Measurements from ENCODE around the gene TSPAN18.

Gene TSPAN18

GRCh38 chr11:44727114-44727372 lies 281 bp downstream of the TSPAN18 start:
- Mint-ChIP-seq H3K36me3 (ENCODE audit: low read depth) (no peaks in the 10 kb centered on the region), H3K27me3 (peaks cover 28% of the 10 kb centered on the region), H3K4me1 (ENCODE audit: low read depth) (peaks cover 47% of the 10 kb centered on the region), H3K9me3 (no peaks in the 10 kb centered on the region), H3K27ac (no peak overlapping the region), H3K4me3 (no peak overlapping the region)

DNA sequence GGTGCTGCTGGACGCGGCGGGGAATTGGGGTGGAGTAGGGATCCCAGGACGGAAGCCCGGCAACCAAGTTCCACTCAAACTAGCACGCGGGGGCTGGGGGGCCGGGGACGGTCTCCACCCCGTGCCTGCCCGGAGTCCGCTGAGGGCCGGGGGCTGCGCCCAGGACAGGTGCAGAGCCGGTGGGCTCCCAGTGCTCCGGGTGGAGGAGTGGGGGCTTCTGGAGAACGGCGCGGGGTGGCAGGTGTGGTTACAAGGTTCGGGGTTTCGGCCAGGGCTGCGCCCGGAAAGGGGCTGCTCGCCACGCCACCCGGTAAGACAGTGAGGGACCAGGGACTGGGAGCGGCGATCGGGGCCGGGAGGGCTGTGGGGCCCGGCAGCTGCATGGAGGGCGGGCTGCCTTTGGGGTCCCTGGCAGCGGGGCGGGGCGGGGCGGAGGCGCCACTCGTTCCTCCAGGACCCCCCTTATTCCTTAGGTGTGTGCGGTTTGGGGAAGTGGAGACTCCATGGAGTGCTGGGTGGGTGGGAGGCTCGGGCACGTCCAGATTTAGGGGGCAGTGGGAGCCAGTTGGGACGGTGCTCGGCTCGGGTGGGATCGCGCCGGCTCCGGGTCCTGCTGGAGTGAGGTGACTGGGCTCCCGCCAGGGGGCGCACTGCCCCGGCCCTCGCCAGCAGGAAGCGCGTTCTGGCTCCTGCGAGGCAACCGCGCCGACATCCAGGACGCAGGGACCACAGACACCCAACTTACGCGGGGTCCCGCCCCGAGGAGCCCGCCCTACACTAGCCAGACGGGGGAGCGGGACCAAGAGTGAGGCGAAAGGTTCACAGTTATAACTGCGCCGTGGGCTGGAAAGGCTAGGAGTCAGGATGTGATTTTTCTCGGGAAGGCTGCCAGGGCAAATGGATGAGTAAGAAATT lies 868 bp downstream of the TSPAN18 start:
- Mint-ChIP-seq H3K27me3 (peaks cover 28% of the 10 kb centered on the region), H3K36me3 (ENCODE audit: low read depth) (no peaks in the 10 kb centered on the region), H3K9me3 (no peaks in the 10 kb centered on the region), H3K4me3 (peak overlapping the region; percentile 77), H3K4me1 (ENCODE audit: low read depth) (peaks cover 47% of the 10 kb centered on the region), H3K27ac (no peak overlapping the region)

DNA sequence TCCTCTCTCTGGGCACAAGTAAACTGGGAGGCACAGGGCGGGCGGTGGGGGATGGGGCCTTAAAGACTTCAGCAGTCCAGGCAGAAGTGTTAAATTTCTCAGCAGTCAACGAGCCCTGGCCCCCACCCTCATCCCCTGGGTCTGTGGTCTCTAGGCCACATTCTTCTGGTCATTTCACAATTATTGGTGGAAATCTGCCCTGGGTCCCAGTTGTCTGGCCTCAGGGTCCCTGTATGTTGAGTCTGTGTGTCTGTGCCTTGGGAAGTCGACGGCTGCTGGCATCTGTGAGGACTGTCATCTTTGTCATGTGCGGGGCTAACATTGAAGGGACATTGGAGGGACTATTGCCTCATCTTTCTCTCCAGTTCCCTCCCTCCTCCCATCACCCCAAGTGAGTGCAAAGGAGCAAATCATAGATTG lies 1.7 kb downstream of the TSPAN18 start:
- Mint-ChIP-seq H3K9me3 (no peaks in the 10 kb centered on the region), H3K4me3 (peak overlapping the region; percentile 77), H3K4me1 (ENCODE audit: low read depth) (peaks cover 47% of the 10 kb centered on the region), H3K27ac (no peak overlapping the region), H3K27me3 (peaks cover 27% of the 10 kb centered on the region), H3K36me3 (ENCODE audit: low read depth) (no peaks in the 10 kb centered on the region)

DNA sequence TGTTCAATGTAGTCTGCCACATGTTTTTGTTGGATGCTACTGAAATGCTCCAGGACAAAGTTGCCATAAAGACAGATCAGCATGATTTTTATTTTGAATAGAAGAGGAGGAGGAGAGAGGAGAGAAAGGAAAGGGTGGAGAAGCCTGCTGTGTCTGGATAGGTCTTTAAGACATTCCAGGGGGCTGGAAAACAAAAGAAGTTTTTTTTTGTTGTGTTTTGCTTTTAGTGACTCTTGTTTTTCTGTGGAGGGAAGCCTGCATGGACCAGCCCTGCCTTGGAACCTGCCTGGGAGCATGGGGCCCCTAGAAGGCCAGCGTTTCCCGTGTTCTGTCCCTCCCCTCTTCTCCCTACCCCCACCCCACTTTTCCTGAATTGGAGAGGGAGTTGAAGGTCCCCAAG lies 2.3 kb downstream of the TSPAN18 start:
- peaks cover 47% of the 10 kb centered on the region for H3K4me1 Mint-ChIP-seq (ENCODE audit: low read depth)

GRCh38 chr11:44729713-44730112 lies 3.0 kb downstream of the TSPAN18 start:
- H3K36me3 Mint-ChIP-seq (ENCODE audit: low read depth), result no peaks in the 10 kb centered on the region
- no peak overlapping the region for H3K27ac Mint-ChIP-seq
- H3K27me3 Mint-ChIP-seq, result peaks cover 25% of the 10 kb centered on the region
- no peaks in the 10 kb centered on the region for H3K9me3 Mint-ChIP-seq
- H3K4me1 Mint-ChIP-seq (ENCODE audit: low read depth), result peaks cover 47% of the 10 kb centered on the region
- no peak overlapping the region for H3K4me3 Mint-ChIP-seq

More for the DNA sequence above, 2.3 kb downstream of the TSPAN18 start:
- peak overlapping the region; percentile 77 for H3K4me3 Mint-ChIP-seq
- H3K36me3 Mint-ChIP-seq (ENCODE audit: low read depth), result no peaks in the 10 kb centered on the region
- H3K27me3 Mint-ChIP-seq, result peaks cover 25% of the 10 kb centered on the region
- H3K9me3 Mint-ChIP-seq, result no peaks in the 10 kb centered on the region
- no peak overlapping the region for H3K27ac Mint-ChIP-seq

DNA sequence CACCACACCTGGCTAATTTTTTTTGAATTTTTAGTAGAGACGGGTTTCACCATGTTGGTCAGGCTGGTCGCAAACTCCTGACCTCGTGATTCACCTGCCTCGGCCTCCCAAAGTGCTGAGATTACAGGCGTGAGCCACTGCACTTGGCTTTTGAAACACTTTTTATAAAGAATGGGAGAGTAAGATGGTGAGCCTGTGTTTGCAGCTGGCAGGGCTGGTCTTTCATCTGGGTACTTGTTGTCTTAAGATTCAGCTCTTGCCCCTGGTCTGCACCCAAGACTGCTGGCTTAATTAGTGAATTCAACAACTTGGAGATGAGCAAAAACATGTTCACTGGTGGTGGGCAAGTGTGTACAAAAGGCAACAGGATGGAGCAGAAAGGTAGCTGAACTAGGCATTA lies 4.0 kb downstream of the TSPAN18 start:
- H3K4me1 Mint-ChIP-seq (ENCODE audit: low read depth), result peaks cover 44% of the 10 kb centered on the region

GRCh38 chr11:44731685-44732430 lies 5.1 kb downstream of the TSPAN18 start:
- Mint-ChIP-seq H3K27me3 (peaks cover 16% of the 10 kb centered on the region), H3K36me3 (ENCODE audit: low read depth) (no peaks in the 10 kb centered on the region), H3K4me3 (no peak overlapping the region), H3K27ac (no peak overlapping the region), H3K9me3 (no peaks in the 10 kb centered on the region), H3K4me1 (ENCODE audit: low read depth) (peaks cover 41% of the 10 kb centered on the region)

More for the DNA sequence above, 4.0 kb downstream of the TSPAN18 start:
- H3K9me3 Mint-ChIP-seq, result no peaks in the 10 kb centered on the region
- H3K27ac Mint-ChIP-seq, result no peak overlapping the region
- H3K4me3 Mint-ChIP-seq, result no peak overlapping the region
- peaks cover 22% of the 10 kb centered on the region for H3K27me3 Mint-ChIP-seq
- no peaks in the 10 kb centered on the region for H3K36me3 Mint-ChIP-seq (ENCODE audit: low read depth)

DNA sequence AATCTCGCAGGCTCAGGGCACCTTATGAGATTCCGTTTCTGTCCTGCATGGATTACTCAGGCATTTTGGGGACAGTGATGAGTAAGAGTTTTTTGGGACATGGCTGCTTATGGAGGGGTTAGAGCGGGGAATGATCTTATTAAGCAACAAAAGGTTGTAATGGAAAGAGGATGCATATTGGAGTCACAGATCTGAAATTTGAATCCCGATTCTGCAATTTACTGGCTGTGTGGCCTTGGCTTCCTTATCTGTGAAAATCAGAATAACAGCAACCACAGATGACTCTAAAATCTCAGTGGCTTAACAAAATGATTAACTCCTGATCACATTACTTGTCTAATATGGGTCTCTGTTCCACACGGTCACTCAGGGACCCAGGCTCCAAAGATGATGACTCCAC lies 5.8 kb downstream of the TSPAN18 start:
- Mint-ChIP-seq H3K36me3 (ENCODE audit: low read depth) (no peaks in the 10 kb centered on the region), H3K4me1 (ENCODE audit: low read depth) (peaks cover 48% of the 10 kb centered on the region), H3K27ac (no peak overlapping the region), H3K27me3 (peaks cover 16% of the 10 kb centered on the region), H3K9me3 (no peaks in the 10 kb centered on the region), H3K4me3 (no peak overlapping the region)

DNA sequence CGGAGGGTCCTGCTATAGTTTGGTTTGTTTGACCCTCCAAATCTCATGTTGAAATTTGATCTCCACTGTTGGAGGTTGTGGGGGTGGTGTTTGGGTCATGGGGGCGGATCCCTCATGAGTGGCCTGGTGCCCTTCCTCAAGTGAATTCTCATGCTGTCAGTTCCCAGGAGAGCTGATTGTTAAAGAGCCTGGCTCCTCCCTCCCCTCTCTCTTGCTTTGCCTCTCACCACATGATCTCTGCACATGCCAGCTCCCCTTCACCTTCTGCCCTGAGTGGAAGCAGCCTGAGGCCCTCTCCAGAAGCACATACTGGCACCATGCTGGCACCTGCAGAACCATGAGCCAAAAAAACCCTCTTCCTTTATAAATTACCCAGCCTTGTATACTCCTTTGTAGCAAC lies 7.1 kb downstream of the TSPAN18 start:
- no peaks in the 10 kb centered on the region for H3K9me3 Mint-ChIP-seq
- H3K4me3 Mint-ChIP-seq, result no peak overlapping the region
- H3K27ac Mint-ChIP-seq, result no peak overlapping the region
- H3K27me3 Mint-ChIP-seq, result peaks cover 6% of the 10 kb centered on the region
- H3K36me3 Mint-ChIP-seq (ENCODE audit: low read depth), result no peaks in the 10 kb centered on the region
- peaks cover 40% of the 10 kb centered on the region for H3K4me1 Mint-ChIP-seq (ENCODE audit: low read depth)

- Mint-ChIP-seq H3K9me3 (no peaks in the 10 kb centered on the region), H3K36me3 (ENCODE audit: low read depth) (no peaks in the 10 kb centered on the region), H3K27ac (no peak overlapping the region), H3K4me1 (ENCODE audit: low read depth) (peaks cover 29% of the 10 kb centered on the region), H3K27me3 (peaks cover 4% of the 10 kb centered on the region), H3K4me3 (no peak overlapping the region)
Measured at GRCh38 chr11:44734843-44735381, 8.2 kb downstream of the TSPAN18 start.

- no peaks in the 10 kb centered on the region for H3K36me3 Mint-ChIP-seq (ENCODE audit: low read depth)
- H3K27ac Mint-ChIP-seq, result no peak overlapping the region
Measured at GRCh38 chr11:44736791-44737190, 10.0 kb downstream of the TSPAN18 start.

DNA sequence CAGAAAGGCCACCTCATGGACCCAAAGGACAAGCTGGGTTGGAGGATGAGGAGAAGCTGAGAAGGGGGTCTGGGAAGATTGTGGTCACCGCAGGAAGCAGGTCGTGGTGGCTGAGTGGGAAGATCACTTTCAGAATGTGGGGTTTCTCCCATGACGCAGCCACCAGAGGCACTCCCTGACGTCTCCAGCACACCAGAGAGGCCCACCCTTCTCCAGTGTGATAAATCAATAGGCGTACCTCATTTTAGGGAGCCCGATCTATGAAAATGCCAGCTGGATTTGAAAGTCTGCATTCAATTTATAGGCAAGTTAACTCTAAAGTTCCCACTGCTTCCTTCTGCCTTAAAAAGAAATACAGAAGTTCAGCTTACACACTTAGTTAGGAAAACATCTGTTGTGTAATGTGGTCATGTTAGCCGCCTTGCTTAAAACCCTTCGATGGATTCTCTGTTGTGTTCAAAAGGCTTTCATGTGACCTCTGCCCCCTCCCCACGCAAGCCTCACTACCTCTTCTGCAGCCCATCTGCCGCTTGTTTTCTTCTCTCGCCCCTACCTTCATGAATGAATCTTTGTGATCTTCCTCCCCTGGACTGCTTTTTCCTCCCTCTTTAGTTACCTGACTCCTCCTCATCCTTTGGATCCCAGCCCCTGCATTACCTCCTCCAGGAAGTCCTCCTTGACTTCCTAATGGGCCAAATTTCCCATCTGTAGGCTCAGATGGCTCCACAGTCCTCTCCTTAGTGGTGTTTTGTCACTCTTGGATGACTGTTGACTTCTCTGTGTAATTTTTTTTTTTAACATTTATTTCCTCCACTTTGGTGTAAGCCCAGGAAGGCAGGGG lies 10.7 kb downstream of the TSPAN18 start:
- peak overlapping the region; percentile 6 for H3K27ac Mint-ChIP-seq
- H3K27me3 Mint-ChIP-seq, result peaks cover 8% of the 10 kb centered on the region
- H3K4me1 Mint-ChIP-seq (ENCODE audit: low read depth), result peaks cover 17% of the 10 kb centered on the region
- no peak overlapping the region for H3K4me3 Mint-ChIP-seq
- no peaks in the 10 kb centered on the region for H3K36me3 Mint-ChIP-seq (ENCODE audit: low read depth)
- H3K9me3 Mint-ChIP-seq, result no peaks in the 10 kb centered on the region

More at GRCh38 chr11:44736791-44737190, 10.0 kb downstream of the TSPAN18 start:
- no peaks in the 10 kb centered on the region for H3K9me3 Mint-ChIP-seq
- H3K4me1 Mint-ChIP-seq (ENCODE audit: low read depth), result peaks cover 17% of the 10 kb centered on the region
- no peak overlapping the region for H3K4me3 Mint-ChIP-seq
- peaks cover 8% of the 10 kb centered on the region for H3K27me3 Mint-ChIP-seq

GRCh38 chr11:44738791-44739190 lies 12.0 kb downstream of the TSPAN18 start:
- H3K36me3 Mint-ChIP-seq (ENCODE audit: low read depth), result no peaks in the 10 kb centered on the region
- H3K4me1 Mint-ChIP-seq (ENCODE audit: low read depth), result peaks cover 17% of the 10 kb centered on the region
- H3K4me3 Mint-ChIP-seq, result no peak overlapping the region
- H3K27me3 Mint-ChIP-seq, result peaks cover 8% of the 10 kb centered on the region
- no peaks in the 10 kb centered on the region for H3K9me3 Mint-ChIP-seq
- H3K27ac Mint-ChIP-seq, result no peak overlapping the region

GRCh38 chr11:44740967-44741366 lies 14.2 kb downstream of the TSPAN18 start:
- H3K27ac Mint-ChIP-seq, result no peak overlapping the region

More at GRCh38 chr11:44740967-44741366, 14.2 kb downstream of the TSPAN18 start:
- Mint-ChIP-seq H3K9me3 (no peaks in the 10 kb centered on the region), H3K4me1 (ENCODE audit: low read depth) (peaks cover 17% of the 10 kb centered on the region), H3K27me3 (peaks cover 8% of the 10 kb centered on the region), H3K4me3 (no peak overlapping the region), H3K36me3 (ENCODE audit: low read depth) (no peaks in the 10 kb centered on the region)

Data from stimulated activated naive CD8-positive, alpha-beta T cell treated with anti-CD3 and anti-CD28 coated beads, Interleukin-15, Interleukin-2, amounts not matched to agents 100 ng/mL and 50 ng/mL, for 24 hours (primary cell).